ENCODE measurements around the gene TAF11.
"Not testable (repeated sequence)": the region's sequence is repeated elsewhere in the genome, so short reads cannot be mapped to it uniquely, and the experiment has no call there.

TAF11 gene

DNA sequence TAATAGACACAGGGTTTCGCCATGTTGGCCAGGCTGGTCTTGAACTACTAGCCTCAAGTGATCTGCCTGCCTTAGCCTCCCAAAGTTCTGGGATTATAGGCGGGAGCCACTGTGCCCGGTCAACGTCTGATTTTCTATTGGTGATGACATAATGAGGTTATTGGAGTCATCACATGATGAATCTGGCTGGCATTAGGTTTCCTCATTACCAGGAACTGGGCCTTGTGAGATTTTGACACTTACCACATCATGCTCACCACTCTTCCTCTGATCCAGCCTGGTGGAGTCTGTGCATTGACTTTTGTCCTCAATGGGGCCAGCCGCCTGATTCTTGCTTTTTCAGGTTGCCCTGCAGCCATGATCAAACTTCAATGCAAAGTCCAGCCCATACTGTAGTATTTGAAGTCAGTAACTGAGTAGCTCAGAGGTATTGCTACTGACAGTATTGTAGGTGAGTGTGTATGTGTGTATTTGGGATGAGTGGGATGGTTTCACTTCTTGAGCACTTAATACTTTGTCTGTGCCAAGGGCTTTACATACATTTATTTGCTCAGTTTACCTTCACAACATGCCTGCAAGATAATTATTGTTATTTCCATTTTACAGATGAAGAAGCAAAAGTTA is 17.3 kb upstream of the TAF11 start:
- DNase-seq (ENCODE audit: low read depth in 2 of 2): no peak

DNA sequence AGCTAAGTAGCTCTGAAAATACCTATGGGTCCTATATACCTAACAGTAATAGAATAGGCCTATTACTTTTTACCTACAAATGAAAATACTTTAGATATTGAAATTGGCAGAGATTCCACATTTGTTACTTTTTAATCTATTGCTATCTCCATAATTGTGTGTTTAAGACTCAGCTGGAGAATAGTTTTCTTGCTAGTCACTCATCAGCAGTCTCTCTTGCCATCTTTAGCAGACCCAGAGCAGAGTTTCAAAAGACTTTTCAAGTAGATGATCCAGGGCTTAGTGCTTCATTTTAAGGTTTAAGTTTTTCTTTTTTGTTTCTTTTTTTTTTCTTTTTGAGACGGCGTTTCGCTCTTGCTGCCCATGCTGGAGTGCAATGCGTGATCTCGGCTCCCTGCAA is 14.1 kb upstream of the TAF11 start:
- DNase-seq (ENCODE audit: low read depth in 2 of 2): no peak

DNA sequence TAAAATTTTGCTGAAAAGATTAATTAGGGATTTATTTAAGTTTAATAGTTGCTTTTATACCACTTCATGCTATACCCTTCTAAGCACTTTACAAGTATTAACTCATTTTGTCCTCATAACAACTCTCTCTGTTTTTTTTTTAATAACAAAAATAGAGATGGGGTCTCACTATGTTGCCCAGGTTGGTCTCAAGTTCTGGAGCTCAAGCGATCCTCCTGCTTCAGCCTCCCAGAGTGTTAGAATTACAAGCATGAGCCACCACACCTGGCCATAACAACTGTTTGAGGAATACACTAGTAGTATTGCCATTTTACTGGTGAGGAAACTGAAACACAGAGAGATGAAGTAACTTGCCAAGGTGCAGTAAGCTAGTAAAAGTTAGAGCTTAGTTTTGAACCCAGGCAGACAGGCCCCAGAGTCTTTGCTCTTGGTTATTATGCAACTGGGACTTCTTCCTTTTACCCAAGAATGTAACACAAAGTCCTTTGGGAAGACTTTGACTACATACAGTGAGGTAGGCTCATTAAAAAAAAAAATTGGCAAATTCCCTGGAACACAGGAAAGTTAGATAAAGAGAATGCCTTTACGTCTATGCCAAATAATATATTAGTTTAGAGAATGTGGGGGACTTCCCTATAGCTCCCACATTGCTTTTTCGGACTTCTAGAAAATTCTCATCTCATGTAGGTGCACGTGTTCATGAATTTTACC is 12.6 kb upstream of the TAF11 start:
- DNase-seq (ENCODE audit: low read depth in 2 of 2): no peak

DNA sequence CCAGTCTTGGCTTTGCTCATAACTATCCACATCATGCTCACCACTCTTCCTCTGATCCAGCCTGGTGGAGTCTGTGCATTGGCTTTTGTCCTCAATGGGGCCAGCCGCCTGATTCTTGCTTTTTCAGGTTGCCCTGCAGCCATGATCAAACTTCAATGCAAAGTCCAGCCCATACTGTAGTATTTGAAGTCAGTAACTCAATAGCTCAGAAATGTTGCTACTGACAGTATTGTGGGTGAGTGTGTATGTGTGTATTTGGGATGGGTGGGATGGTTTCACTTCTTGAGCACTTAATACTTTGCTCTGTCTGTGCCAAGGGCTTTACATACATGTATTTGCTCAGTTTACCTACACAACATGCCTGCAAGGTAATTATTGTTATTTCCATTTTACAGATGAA is 11.9 kb upstream of the TAF11 start:
- DNase-seq (ENCODE audit: low read depth in 2 of 2): not testable (repeated sequence)

DNA sequence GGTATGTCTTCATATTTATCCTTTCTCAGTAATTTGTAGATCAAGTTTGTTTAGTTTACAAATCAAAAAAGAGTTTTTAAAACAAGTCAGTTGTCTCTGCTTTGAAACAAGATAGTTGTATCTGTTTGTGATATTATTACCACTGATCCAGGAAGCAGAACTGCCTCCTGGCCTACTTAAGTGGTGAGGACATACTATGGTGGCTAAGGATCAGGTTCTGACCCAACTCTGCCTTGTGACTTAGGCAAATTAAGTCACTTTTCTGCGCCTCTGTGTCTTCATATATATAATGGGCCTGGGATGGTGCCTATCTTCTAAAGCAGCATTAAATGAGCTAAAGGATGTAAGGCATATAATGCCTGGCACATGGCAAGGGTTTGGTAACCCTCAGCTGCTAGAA is 9.9 kb upstream of the TAF11 start:
- DNase-seq (ENCODE audit: low read depth in 2 of 2): no peak

DNA sequence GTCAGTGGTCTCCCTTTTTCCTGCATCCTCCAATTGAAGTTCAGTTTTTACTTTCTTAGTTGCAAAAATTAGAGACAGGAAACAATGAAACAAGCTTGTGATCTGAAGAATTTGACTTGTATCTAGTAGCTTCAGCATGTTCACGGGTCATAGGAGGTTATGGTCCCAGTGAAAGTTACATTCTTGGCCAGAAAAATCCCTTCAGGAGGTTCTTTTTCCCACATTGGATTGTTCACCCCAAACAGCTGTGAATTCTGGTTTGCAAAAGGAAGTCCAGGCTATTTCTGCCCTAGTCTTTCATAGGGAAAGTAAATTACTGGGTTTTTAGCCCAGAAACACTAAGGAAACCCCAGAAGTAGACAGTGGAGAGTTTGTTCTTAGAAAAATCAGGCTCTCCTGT is 9.3 kb upstream of the TAF11 start:
- DNase-seq (ENCODE audit: low read depth in 2 of 2): no peak

DNA sequence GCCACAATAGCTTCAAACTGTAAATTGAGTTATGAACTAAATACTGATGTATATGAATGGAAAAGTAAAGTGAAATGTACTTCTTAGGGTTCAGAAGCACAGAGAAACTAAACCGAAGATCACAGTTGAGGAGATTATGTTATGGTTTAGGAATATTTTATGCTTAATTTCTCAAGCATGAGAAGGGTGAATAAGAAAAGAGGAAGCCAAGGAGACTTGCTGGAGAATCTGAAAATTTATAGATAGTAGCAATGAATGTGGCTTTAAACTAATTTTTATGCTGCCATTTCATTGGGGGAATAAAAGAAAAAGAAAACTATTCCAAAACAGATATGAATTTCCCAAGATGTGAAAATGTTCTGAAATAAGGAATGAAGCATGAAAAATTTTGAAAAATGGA is 6.9 kb upstream of the TAF11 start:
- no peak for DNase-seq (ENCODE audit: low read depth in 2 of 2)

DNA sequence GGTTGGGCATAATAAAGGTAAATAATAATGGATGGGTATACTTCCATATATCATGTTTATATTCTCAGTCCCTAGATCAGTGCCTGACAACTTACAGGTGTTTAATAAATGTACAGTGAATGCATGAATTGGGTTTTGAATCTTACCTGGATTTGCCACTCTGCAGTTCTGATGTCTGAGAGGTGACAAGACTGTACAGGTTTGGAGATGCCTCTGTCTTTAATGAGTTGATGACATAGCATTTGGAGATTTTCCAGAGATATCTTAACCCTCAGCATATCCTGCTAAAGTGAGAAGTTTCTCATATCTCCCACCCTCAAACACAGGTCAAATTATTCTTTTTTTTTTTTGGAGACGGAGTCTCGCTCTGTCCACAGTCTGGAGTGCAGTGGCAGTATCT is 3.5 kb upstream of the TAF11 start:
- DNase-seq (ENCODE audit: low read depth in 2 of 2): no peak

DNA sequence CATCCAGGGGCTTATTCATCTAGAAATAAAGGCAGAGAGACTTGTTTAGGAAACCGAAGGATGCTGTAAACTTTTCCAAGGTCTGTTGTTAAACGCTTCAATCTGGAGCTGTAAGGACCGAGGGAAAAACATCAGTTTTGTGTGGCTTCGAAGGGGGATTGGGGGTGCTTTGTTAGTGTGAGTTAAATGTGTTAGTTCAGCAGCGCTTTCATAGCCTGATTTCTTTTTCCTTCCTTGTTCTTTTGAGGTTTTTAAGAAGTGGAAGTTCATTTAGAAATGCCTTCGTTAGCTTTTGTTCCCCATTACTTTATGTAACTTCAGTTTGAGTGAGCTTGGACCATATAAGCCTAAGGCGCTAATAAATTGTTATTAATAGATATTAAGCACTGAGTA is 2.7 kb upstream of the TAF11 start:
- DNase-seq (ENCODE audit: low read depth in 2 of 2): no peak

DNA sequence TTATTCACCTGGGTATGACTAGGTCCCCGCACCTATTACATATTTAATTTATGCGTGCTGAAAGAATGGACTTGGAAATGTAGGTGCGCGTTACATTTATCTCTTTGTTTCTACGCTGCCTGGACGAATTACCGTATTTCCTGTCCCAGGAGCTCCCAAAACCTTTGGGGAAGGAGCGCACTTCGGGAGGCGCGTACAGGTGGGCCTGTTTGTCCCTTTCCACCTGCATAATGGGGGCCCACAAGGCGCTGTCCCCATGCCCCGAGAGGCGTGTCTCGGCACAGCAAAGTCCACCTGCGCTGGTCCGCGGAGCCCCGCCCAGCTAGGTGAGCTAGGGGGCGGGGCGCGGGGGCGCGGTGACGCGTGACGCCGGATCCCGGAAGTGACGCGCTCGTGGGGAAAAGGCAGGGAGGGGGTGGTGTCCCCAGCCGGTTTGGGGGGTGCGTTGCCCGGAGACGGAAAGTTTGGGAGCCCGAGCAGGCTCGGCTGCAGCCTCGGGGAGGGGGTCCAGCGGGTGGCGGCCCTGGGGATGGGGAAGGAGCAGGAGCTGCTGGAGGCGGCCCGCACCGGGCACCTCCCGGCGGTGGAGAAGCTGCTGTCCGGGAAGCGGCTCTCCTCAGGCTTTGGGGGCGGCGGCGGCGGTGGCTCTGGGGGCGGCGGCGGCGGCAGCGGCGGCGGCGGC is 1.2 kb upstream of the TAF11 start, which contains the start of gene ANKS1A:
Gene ANKS1A (plus strand): TSS at position 382 of the 682 bp plus-strand sequence. CDS start 148 bp downstream, at position 530.
- peak; percentile 85 to 89 for DNase-seq (ENCODE audit: low read depth in 2 of 2)

DNA sequence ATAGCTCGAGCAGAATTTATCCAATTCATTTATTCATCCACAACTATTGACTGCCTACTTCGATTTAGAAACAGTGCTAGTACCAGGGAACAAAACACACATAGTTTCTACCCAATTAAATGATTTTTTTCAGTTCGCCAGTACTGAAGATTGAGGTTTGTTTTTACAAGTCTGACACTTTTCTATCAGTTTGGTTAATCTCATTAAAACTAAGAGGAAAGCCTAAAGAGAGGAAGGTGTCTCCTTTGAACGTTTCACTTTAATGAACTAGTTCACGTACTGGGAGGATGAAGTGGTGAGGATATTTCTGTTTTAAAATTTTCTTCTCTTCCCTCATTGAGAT is 643 bp upstream of the TAF11 start:
- DNase-seq (ENCODE audit: low read depth in 2 of 2): no peak

DNA sequence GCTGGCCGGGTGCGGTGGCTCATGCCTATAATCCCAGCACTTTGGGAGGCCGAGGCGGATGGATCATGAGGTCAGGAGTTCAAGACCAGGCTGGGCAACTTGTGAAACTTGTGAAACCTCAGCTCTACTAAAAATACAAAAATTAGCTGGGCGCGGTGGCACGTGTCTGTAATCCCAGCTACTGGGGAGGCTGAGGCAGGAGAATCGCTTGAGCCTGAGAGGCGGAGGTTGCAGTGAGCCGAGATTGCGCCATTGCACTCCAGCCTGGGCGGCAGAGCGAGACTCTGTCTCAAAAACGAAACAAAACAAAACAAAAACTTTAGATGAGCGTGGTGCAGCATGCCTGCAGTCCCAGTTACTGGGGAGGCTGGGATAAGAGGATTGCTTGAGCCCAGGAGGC is 2.0 kb downstream of the TAF11 start:
- DNase-seq (ENCODE audit: low read depth in 2 of 2): not testable (repeated sequence)

DNA sequence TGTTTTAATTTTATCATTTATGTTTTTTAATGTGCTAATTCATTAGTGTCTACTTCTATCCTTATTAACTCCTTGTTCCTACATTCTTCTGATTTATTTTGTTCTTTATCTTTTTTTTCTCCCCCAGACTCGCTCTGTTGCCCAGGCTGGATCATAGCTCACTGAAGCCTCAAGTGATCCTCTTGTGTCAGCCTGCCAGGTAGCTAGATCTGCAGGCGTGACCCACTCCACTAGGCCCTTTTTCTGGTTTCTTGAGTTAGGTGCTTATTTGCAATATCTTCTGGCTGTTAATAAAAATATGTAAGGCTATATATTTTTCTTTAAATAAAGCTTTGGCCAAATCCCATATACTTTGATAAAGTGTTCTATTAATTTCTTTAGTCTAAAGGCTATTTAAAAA is 2.8 kb downstream of the TAF11 start:
- no peak for DNase-seq (ENCODE audit: low read depth in 2 of 2)

DNA sequence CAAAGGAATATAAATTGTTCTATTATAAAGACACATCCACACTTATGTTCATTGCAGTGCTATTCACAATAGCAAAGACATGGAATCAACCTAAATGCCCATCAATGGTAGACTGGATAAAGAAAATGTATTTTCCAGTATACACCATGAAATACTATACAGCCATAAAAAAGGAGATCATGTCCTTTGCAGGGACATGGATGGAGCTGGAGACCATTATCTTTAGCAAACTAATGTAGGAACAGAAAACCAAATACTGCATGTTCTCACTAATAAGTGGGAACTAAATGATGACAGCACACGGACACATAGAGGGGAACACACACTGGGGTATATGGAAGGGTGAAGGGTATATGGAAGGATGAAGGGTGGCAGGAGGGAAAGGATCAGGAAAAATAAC is 3.8 kb downstream of the TAF11 start:
- DNase-seq (ENCODE audit: low read depth in 2 of 2): not testable (repeated sequence)

DNA sequence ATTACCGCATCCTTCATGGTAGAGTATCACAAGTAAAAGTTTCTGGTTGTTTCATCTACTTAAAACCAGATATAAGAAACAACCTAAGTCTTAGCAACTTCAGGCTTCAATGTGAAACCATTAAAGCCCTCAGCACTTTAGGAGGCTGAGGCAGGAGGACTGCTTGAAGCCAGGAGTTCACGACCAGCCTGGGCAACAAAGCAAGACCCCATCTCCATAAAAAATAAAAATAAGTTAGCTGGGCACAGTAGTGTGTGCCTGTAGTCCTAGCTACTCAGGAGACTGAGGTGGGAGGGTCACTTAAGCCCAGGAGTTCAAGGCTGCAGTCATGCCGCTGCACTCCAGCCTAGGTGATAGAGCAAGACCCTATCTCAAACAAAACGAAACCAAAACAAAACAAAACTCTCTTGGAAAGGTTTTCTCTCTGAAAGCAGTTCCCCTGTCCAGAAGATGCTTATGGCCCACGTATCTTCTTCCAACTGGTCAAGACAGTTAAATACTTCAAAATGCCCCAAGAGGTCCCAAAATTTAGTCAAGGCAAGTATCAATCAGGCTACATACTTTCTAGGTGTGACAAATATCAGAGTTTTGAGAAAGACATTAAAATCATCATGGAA is 9.9 kb downstream of the TAF11 start:
- DNase-seq (ENCODE audit: low read depth in 2 of 2): no peak

DNA sequence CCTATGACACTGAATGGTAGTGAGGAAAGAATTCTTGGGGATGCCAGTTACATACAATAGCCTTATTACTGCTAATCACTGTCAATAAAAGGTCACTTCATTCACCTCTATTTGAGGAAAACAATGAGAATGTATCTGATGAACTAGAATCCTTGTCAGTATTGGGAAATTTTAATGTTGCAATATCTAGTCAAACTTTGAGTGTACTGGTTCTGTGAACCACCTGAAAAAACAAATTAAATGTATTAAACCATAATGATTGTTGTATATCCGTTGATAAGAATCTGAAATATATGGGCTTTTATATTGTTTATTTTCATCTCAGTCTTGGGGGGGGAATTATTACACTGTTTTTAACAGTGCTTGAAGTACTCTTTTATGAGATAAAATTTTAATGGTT is 10.6 kb downstream of the TAF11 start:
- DNase-seq (ENCODE audit: low read depth in 2 of 2): no peak

DNA sequence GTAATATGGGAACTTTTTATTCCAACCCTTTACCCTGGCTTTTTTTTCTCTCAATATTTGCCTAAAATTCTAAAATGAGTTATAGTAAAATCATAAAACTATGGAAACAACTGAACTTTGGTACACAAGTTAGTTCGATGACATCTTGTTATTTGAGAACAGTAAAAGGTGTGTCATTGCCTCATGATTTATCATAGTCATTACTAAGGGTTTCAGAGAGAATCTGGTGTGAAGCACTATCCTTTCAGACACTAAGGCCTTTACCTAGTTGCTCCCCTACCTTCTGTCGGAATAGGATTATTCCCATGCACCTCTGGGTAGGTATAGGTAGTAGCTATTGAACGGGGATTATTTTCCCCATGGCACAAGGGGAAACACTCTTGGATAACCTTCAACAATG is 11.4 kb downstream of the TAF11 start:
- no peak for DNase-seq (ENCODE audit: low read depth in 2 of 2)

DNA sequence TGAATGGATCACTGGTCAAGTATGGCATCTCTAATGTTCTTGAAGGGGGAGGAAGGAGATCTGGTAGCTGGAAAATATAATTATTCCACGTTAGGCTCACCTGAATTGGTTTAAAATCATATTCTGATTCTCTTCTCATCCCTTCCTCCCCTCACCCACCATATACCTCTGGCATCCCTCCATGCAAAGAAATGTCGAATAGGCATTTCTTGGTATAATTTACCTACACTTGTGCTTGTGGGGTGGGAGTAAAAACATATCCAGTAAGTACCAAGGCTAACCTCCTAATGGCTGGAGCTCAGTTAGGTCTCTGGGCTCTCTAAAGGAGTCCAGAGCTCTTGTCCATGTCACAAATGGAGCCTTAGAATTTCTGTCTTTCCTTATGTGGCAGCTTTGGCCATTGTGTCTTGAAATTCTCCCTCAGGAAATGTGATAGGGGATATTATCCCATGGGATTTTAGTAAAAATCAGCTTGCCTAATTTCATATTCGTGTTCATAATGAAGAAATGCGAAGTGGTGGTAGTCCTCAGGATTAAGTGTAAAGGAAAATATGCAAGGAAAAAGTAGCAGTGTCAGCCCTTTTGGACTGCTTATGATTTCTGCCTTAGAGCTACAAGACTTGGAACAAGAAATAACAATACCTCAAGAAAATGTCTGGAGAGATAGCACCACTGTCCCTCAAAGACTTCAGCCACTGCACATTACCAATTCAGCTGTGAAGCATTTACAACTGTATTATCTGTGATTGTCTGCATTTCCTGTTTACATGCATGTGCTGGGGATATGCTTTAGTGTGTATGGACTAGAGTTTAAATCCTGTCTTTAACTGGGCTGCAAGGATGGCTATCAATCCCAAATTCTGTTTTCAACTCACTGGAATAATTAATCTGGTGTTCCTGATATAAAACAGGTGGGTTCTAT is 12.3 kb downstream of the TAF11 start:
- DNase-seq (ENCODE audit: low read depth in 2 of 2): no peak

DNA sequence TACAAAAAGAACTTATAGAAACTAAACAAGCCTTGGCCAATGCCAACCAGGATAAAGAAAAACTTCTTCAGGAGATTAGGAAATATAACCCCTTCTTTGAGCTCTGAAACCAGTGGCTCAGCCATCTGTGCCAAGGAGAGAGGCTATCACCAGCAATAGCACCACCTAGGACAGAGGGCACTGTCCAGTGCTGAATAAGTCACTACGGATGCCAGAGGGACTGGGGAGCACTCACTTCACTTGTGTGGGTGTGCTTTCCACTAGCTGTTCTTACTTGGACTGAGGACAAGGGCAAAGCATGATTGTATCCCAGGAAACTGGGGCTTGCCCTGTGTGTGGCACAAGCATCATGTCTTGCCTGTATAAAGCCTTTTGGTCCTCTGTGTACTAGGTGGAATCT is 15.5 kb downstream of the TAF11 start:
- no peak for DNase-seq (ENCODE audit: low read depth in 2 of 2)

DNA sequence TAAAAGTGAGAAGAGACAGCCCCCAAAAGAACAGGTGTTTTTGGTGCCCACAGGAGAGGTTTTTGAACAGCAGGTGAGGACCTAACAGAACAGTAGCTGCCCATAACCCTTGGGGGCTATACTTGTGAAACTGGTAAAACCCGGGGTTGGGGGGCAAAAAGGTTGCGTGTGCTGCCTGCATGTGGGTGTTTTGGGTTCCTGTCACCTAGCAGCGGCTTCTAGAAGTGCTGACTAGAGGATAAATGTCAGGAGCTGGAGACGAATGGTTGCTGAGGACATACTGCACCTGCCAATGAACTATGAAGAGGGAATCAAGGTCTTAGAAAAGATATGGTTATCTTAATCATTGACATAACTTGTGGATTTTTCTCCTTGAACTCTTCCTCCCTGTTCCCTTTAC is 16.0 kb downstream of the TAF11 start:
- no peak for DNase-seq (ENCODE audit: low read depth in 2 of 2)

DNA sequence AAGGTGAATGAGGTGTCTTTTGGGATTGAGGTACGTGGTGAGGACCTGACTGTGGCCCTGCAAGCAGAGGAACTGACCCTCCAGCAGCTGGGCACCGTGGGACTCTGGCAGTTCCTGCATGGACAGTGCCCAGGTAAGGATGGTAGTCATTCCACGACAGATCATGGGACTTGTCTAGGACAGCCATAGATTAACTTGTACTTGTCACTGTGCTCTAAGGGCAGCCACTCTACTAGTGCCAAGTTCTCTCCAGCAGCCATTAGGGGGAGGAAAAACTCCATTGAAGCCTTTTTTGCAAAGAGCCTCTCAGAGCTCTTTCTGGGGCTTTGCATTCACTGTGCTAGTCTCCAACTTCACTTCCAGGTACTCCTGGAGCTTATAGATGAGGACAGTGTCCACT is 20.4 kb downstream of the TAF11 start:
- no peak for DNase-seq (ENCODE audit: low read depth in 2 of 2)

DNA sequence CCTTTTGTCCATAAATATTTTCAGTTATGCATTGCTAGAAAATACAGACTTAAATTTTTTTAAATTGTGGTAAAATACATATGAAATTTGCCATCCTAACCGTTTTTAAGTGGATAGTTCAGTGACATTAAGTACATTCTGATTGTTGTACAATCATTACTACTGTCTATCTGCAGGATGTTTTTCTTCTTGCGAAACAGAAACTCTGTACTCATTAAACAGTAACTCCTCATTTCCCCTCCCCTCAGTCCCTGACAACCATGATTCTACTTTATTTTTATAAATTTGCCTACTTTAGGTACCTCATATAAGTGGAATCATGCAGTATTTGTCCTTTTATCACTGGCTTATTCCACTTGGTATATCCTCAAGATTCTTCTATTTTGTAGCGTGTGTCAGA is 21.3 kb downstream of the TAF11 start:
- no peak for DNase-seq (ENCODE audit: low read depth in 2 of 2)

Data from stimulated activated CD8-positive, alpha-beta memory T cell treated with anti-CD3 and anti-CD28 coated beads, Interleukin-2, amount 100 ng/mL, for 1 hour (primary cell).